Stimulated activated CD4-positive, alpha-beta T cell treated with anti-CD3 and anti-CD28 coated beads, Interleukin-12 subunit alpha, Interleukin-12 subunit beta, amount 100 ng/mL, for 4 hours (primary cell): ENCODE data around the gene PTPRH.
"Not testable (repeated sequence)": the region's sequence is repeated elsewhere in the genome, so short reads cannot be mapped to it uniquely, and the experiment has no call there.

Experiments used
- DNase-seq: peaks from one replicate; pipeline ENCODE4 v3.0.0-alpha.2; 2020

PTPRH gene

GRCh38 chr19:55224038-55224665 is 14.9 kb upstream of the PTPRH start:
- DNase-seq, result no peak

GRCh38 chr19:55223291-55224037 is 14.2 kb upstream of the PTPRH start:
- no peak for DNase-seq

GRCh38 chr19:55220525-55220924 is 11.2 kb upstream of the PTPRH start:
- DNase-seq, result no peak

GRCh38 chr19:55216461-55217198 is 7.3 kb upstream of the PTPRH start:
- DNase-seq, result peak; percentile 50

- no peak for DNase-seq
These were observed 4.2 kb upstream of the PTPRH start for GRCh38 chr19:55213547-55213946.

GRCh38 chr19:55212447-55212846 is 3.1 kb upstream of the PTPRH start:
- peak; percentile 34 for DNase-seq

- DNase-seq, result no peak
These were observed 582 bp upstream of the PTPRH start for GRCh38 chr19:55209693-55210472.

- peak; percentile 34 for DNase-seq
These were observed 2.4 kb downstream of the PTPRH start for GRCh38 chr19:55206664-55207500.

- DNase-seq, result not testable (repeated sequence)
These were observed 7.1 kb downstream of the PTPRH start for GRCh38 chr19:55202199-55202598.

GRCh38 chr19:55199620-55200204 is 9.6 kb downstream of the PTPRH start:
- no peak for DNase-seq

- no peak for DNase-seq
These were observed 10.7 kb downstream of the PTPRH start for GRCh38 chr19:55198651-55199050.

- DNase-seq, result no peak
These were observed 11.8 kb downstream of the PTPRH start for GRCh38 chr19:55197528-55197927.

GRCh38 chr19:55196803-55197202 is 12.5 kb downstream of the PTPRH start:
- DNase-seq, result no peak

- DNase-seq, result no peak
These were observed 15.8 kb downstream of the PTPRH start for GRCh38 chr19:55193481-55193880.

- DNase-seq, result no peak
These were observed 19.9 kb downstream of the PTPRH start for GRCh38 chr19:55189403-55189835.

- DNase-seq, result no peak
These were observed 20.7 kb downstream of the PTPRH start for GRCh38 chr19:55188625-55189024.

- no peak for DNase-seq
These were observed 23.2 kb downstream of the PTPRH start for GRCh38 chr19:55186080-55186479.

- DNase-seq, result no peak
These were observed 27.6 kb downstream of the PTPRH start for GRCh38 chr19:55181740-55182139.

GRCh38 chr19:55179606-55180484 is 29.5 kb downstream of the PTPRH start, which contains the start of gene SYT5:
SYT5 (minus strand) TSS chr19:55180289; CDS start chr19:55179041, 1,248 bp downstream.
- peak; percentile 70 for DNase-seq
